ENCODE data around the gene ZFP92. TPM values are rescaled to one million over a fixed set of nuclear protein-coding genes. Genes with fewer than 3 reads are reported as not detected.
"Not testable (repeated sequence)": the region's sequence is repeated elsewhere in the genome, so short reads cannot be mapped to it uniquely, and the experiment has no call there.

ZFP92 gene
- total RNA-seq, 1 donor from 2014 or later: 0.39 TPM

- no peak for DNase-seq (ENCODE audit: low read depth in 2 of 2)
These were observed 25.2 kb upstream of the ZFP92 start for GRCh38 chrX:153386097-153386496.

DNA sequence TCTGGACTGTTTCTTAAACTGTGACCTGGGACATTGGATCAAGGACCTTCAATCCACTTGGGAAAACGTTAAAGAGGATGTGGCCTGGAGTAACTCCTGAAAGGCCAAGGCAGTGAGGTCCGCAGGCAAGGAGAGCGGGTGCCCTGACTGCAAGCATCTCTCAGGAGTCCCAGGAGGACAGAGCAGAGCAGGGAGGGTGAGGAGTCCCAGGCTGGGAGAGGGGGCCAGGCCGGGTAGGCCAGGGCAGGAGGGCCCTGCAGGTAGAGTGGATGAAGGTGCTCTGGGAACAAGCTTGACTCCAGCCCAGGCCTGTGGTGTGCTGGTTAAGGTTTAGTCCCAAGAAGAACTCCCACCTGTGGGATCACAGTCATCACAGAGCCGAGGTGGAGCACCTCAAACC is 23.9 kb upstream of the ZFP92 start:
- no peak for DNase-seq (ENCODE audit: low read depth in 2 of 2)

GRCh38 chrX:153387987-153388721 is 23.1 kb upstream of the ZFP92 start:
- no peak for DNase-seq (ENCODE audit: low read depth in 2 of 2)

DNA sequence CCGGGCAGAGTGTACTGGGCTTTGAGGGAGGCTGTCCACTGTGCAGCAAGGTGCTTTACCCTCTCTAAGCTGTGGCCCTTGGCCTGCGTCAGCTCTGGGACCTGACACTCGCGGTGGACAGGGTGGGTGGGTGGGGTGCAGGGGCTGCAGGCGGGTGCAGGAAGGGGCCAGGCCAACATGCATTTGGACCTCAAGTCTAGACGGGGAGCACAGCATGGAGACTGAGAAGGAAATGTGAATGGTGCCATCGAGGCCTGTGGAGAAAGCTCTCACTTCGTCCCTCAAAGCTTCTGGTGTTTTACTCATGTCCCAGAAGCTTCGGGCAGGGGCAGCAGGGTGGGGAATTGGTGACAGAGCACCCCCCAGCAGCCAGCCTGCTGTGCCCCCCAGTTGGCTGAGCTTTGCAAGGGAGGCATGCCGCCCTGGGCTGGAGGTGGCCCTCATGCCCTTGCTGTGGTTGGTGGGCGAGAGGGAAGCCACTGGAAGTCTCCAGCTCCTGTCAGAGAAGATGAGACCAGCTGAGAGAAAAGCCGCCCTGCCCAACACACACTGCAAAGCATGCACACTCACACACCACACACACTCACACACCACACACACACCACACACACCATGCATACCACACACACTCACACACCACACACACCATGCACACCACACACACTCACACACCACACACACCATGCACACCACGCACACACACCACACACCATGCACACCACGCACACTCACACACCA is 22.4 kb upstream of the ZFP92 start:
- DNase-seq (ENCODE audit: low read depth in 2 of 2): no peak

GRCh38 chrX:153389460-153389768 is 21.9 kb upstream of the ZFP92 start:
- not testable (repeated sequence) for DNase-seq (ENCODE audit: low read depth in 2 of 2)

DNA sequence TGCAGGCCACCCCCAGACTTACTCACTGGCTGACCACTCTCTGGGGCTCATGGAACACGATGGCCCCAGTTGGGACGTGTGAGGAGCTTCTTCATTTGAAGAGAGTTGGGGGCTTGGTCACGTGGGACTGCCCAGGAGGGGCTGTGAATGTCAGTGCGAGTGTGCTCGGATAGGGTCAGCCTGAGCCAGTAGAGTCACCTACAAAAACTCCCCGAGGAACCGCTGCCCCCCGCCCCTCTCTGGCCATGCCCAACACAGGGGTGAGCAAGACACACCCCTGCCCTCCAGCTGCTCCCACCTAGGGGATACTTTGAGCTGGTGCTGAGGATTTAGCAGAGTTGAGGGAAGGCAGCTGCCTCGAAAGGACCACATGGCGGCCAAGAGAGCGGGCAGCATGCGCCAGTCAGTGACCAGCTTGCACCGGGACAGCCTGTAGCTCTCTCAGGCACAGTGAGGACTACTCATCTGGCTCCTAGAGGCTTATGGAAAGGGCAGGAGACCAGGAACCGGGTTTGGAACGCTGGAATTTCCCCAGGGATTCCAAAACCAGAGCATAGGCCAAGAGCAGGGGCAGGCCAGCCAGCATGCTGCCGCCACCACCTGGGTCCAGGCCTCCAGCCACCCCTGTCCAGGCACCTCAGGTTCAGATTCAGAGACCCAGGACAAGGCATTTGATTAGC is 18.5 kb upstream of the ZFP92 start:
- DNase-seq (ENCODE audit: low read depth in 2 of 2): no peak

- DNase-seq (ENCODE audit: low read depth in 2 of 2): no peak
These were observed 16.7 kb upstream of the ZFP92 start for GRCh38 chrX:153394612-153395011.

DNA sequence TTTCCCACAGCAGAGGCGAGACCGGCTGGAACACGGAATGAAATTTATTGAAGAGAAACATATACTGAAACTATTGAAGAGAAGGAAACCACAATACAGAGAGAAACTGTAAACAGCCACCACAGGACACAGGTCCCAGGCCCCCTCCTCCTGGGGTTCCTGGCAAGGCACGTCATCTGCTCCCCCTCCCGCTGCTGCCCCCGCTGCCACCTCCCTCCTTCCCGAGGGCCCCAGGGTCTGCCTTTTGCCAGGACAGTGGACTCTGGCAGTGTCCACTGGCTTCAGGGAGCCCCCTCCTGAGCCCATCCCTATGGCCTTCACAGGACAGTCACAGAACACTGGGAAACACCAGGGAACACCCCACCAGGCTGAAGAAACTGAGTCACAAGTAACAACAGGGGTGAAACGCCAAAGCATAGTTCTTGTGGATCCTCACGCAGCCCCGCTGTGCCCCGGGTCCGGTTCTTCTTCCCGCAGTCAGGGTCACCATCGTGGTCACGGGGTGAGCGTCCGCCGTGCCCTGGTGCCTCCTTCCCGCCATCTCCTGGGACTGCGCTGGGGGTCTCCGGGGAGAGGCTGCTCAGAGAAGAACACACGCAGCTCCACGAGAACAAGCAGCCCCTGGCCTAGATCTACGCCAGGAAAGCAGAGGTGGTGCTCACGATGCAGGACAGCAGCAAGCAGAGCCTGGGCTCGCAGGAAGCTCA is 15.5 kb upstream of the ZFP92 start:
- no peak for DNase-seq (ENCODE audit: low read depth in 2 of 2)

DNA sequence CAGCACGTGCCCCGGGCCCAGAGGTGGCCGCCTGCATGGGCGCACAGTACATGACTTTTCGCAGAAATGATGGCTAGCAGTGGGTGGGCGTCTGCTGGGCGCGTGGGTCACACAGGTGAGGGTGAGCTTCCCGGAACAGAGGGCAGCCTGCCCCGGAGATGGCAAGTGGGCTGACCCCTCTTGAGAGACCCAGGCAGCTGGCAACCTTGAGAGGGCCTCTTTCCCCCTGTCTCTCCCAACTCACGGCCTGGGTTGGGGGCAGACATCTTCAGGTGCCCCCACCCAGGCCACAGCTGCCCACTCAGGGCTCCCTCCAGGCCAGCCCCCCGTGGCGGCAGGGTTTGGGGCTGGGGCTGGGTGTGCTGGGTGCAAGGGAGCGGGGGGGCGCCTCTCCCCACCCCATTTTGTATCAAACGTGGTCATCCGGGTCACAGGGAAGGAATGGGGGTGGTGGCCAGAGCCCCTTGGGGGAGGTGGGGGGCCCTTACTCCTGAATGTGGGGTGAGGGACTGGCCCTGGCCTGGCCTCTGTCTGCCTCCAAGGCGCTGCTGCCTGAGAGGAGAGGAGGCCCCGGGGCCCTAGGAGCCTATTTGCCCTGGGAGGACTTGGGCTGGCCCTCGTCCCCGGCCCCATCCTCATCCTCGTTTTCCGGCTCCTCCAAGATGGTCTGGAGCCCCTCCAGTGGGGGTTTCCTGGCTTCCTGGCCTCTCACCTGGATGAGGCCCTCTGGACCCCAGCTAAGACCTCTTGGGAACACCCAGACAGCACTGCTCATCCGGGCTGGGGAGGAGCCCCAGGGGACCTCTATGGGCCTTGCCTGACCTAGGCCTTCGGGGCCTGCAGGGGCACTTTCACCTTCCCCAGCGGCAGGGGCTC is 14.7 kb upstream of the ZFP92 start:
- DNase-seq (ENCODE audit: low read depth in 2 of 2): no peak

DNA sequence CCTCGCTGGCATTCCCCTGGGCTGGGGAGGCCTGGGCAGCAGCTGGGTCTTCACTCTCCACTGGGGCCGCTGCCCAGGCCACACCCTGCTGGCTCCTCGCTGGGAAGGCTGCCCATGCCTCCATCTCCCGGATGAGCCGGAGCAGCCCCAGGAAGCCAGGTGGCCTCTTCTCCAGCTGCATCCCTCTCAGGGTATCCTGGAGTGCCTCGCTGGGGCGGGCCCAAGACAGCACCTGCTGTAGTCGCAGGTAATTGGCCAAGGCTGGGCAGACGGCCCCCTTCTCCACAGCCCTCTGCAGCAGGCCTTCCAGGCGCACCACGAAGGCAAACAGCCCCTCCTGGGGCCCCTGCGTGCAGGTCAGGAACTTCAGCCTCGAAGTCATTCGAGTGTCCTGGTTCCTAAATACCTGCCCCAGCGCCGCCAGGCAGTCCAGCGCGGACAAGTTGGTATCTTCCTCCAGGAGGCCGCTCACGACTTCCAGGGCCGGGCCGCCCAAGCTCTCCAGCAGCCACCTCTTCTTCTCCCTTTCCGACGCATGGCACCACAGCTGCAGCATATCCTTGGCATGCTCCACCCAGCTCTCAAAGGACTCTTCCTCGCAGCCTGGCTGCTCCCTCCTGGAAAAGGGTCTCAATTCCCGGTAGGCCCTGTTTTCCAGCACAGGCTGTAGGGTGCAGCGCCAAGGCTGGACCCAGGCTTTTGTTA is 13.9 kb upstream of the ZFP92 start:
- DNase-seq (ENCODE audit: low read depth in 2 of 2): no peak

GRCh38 chrX:153398275-153398960 is 12.9 kb upstream of the ZFP92 start:
- DNase-seq (ENCODE audit: low read depth in 2 of 2): no peak

DNA sequence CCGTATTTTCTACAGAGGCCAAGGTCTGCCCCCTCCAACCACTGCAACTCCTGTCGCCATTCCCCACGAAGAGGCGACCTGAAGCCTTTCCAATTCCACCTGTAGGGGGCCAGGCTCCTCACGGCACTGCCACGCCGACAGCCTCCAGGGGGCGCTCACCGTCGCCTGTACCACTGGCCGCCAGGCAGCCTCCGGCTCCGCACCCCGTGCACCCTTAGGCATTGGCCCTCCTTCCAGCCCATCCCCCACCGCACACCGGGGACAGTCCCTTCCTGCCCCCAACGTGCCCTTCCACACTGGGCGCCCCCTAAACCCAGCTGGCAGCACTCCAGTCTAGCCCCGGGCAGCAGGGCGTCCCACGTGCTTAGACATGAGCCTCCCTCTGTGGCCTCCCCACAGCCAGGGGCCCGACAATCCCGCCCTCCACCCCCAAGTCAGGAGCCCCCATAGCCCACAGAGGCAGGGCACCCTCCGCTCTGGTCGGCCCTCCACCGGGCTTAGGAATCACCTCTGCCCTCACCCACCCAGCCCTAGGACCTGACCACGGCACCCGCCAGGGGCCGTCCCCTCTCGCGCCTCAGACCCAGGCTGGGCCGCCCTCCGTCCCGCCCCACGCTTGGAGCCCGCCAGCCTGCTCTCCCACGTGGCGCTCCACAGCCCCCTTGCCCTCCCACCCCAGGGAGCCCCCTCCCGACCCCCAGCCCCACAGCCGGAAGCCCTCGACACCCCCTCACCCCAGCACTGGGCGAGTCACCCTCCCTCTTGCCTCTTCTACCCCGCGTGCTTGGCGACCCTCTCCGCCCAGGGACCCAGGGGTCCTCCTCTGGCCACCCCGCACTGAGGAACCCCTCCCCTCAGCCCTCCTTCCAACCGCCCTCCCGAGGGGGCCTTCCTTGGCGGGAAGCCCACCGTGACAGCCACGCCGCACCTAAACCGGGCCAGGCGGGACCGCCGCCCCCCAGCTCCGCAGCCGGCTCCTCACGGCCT is 10.8 kb upstream of the ZFP92 start:
- DNase-seq (ENCODE audit: low read depth in 2 of 2): peak in 1 of 2 donors; percentile 54

- no peak for DNase-seq (ENCODE audit: low read depth in 2 of 2)
These were observed 10.0 kb upstream of the ZFP92 start, which contains the start of gene PNMA6E for GRCh38 chrX:153401133-153401764. Gene PNMA6E (minus strand): TSS chrX:153401350. CDS start chrX:153398849, 2,501 bp downstream.

DNA sequence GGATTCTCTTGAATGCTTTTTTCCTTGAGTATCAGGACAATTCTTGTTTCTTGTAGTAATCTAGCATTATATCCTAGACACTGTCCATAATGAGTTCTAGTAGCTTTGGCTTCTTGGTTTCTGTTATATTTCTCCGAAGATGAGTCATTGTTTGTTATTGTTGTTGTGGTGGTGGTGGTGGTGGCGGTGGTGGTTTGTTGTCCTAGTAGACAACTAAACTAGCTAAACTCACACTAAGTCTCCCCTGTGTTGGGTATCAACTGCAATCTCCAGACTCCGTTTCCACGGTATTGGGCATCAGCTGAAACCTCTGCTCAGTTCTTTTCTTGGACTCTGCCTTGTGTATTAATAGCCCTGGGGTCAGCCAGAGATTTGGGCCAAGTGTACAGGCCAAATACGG is 6.9 kb upstream of the ZFP92 start:
- DNase-seq (ENCODE audit: low read depth in 2 of 2): not testable (repeated sequence)

- DNase-seq (ENCODE audit: low read depth in 2 of 2): no peak
These were observed 5.8 kb upstream of the ZFP92 start for GRCh38 chrX:153405426-153405825.

DNA sequence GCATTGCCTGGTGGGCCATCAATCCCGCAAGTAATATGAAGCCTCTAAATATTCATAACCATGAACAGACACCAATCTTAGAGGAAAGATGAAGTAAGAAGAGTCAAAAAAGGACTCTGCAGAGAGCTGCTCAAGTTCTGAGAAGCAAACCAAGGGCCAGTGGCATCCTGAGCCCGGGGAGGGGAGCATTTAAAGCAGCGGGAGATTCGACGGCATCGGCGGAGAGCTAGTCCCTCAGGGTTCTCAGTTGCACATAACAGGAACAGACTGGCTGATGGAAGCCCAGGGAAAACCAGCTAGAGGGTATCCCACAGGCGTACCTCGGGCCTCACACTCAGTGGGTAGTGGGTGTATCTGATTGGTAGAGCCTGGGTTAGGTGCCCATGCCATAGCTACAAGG is 5.3 kb upstream of the ZFP92 start:
- DNase-seq (ENCODE audit: low read depth in 2 of 2): no peak

GRCh38 chrX:153406903-153407302 is 4.4 kb upstream of the ZFP92 start:
- no peak for DNase-seq (ENCODE audit: low read depth in 2 of 2)

DNA sequence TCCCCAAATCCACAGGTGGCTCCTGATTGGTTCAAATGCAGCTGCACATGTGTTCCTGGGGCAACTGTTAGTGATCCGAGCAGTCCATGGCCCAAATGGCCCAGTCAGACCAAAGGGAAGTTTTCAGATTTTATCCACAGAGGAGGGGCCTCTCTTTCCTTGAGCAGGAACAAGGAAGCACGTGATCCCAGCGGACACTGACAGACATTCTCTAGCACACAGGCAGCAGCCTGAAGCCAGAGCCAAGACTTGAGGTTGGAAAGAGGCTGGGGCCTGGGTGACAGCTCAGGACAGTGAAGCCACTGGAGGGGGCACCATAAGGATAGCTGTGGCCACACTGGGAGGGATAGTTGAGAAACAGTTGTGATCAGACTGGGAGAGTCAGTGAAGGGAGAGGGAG is 3.5 kb upstream of the ZFP92 start:
- DNase-seq (ENCODE audit: low read depth in 2 of 2): no peak

Data from dermis microvascular lymphatic vessel endothelial cell (primary cell).